Measurements from ENCODE around the gene BTRC. TPM values are rescaled to one million over a fixed set of nuclear protein-coding genes. Genes with fewer than 3 reads are reported as not detected.

Gene BTRC
- total and polyA plus RNA-seq, 12 donors: 10.0 to 35.3 (median 20.3) TPM

DNA sequence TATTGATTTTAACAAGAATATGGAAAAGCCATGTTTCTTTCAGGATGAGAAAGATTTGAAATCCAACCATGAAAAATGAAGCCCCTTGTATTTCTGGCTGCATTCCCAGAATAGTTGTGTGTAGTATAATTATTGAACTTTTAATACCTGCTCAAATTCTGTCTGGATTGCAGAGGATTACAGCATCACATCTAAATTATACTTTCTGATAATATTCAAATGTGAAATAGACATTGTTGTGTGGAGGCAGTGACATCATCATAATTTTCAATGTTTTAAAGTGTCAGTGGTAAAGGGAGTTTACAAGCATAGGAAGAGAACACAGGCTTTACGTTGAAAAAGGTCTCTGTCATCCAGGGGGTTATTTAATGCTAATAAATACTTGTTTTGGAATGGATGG is 140.7 kb downstream of the BTRC start:
- TF ChIP-seq POLR2A (IDR thresholded peaks at IDR 0.05) (no peak), CTCF (IDR thresholded peaks at IDR 0.05) (no peak)
- no peak overlapping the region for H3K27ac ChIP-seq
- intact Hi-C loops (cut with DNase I): no loop called here
- H3K36me3 ChIP-seq (replicated peaks in 1 of 2): no peaks in the 10 kb centered on the region
- WGBS, 4 donors: 85 to 96% (median 91%) methylated on average over 1 of the region's 1 CpG
- H3K4me3 ChIP-seq: no peak overlapping the region
- no peaks in the 10 kb centered on the region for H3K9me3 ChIP-seq (replicated peaks in 1 of 3)
- H3K27me3 ChIP-seq: no peaks in the 10 kb centered on the region
- no peaks in the 10 kb centered on the region for H3K4me1 ChIP-seq (replicated peaks in 1 of 2)
- no peak for DNase-seq

DNA sequence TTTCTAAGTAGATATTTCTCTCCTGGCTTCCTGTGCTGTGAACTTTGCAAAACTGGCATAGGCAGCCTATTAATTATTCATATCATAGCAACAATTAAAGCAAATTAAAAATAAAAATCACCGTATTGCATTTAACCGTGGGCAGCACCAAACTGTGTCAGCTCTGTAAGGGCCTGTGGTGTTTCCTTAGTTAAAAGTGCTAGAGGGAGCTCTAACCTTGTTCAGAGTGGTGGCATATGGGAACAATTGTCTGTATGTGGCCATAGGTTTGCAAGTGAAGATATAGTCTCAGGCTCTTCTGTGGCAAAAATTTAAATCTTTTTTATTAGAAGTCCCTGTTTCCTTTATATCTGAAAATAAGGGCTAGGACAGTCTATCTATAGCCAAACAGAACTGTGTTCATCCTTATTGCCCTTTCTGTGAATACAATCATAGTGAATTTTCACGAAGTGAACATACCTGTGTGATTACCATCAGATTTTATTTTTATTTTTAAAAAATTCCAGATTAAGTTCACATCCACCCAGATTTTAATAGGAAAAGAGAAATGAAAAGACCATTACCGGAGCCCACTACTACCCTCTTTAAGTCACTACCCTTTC is 141.5 kb downstream of the BTRC start:
- intact Hi-C loops (cut with DNase I): no loop called here
- H3K27me3 ChIP-seq: no peaks in the 10 kb centered on the region
- 60 to 73% (median 67%) methylated on average over 4 of the region's 4 CpGs for WGBS, 4 donors

GRCh38 chr10:101504438-101504837 is 150.5 kb downstream of the BTRC start:
- H3K27me3 ChIP-seq: no peaks in the 10 kb centered on the region
- H3K9me3 ChIP-seq (replicated peaks in 1 of 3): no peaks in the 10 kb centered on the region
- WGBS, 4 donors: 84 to 96% (median 92%) methylated on average over 1 to 2 of the region's 2 CpGs
- no peaks in the 10 kb centered on the region for H3K36me3 ChIP-seq (replicated peaks in 1 of 2)
- H3K27ac ChIP-seq: no peak overlapping the region
- H3K4me1 ChIP-seq (replicated peaks in 1 of 2): no peaks in the 10 kb centered on the region
- TF ChIP-seq POLR2A (IDR thresholded peaks at IDR 0.05) (no peak), CTCF (IDR thresholded peaks at IDR 0.05) (no peak)
- intact Hi-C loops (cut with DNase I): no loop called here
- no peak overlapping the region for H3K4me3 ChIP-seq
- DNase-seq: no peak

More for the DNA sequence above, 141.5 kb downstream of the BTRC start:
- Histone ChIP-seq H3K4me3 (no peak overlapping the region), H3K9me3 (replicated peaks in 1 of 3) (no peaks in the 10 kb centered on the region), H3K36me3 (replicated peaks in 1 of 2) (no peaks in the 10 kb centered on the region), H3K4me1 (replicated peaks in 1 of 2) (no peaks in the 10 kb centered on the region), H3K27ac (no peak overlapping the region)
- TF ChIP-seq CTCF (IDR thresholded peaks at IDR 0.05): no peak
- TF ChIP-seq POLR2A (IDR thresholded peaks at IDR 0.05): no peak
- no peak for DNase-seq

GRCh38 chr10:101506829-101507661 is 153.1 kb downstream of the BTRC start:
- 72 to 80% (median 78%) methylated on average over 11 of the region's 11 CpGs for WGBS, 4 donors
- H3K4me1 ChIP-seq (replicated peaks in 1 of 2): no peaks in the 10 kb centered on the region
- no peak for DNase-seq
- no peak for TF ChIP-seq CTCF (IDR thresholded peaks at IDR 0.05)
- no peak for TF ChIP-seq POLR2A (IDR thresholded peaks at IDR 0.05)
- no peak overlapping the region for H3K27ac ChIP-seq
- H3K36me3 ChIP-seq (replicated peaks in 1 of 2): no peaks in the 10 kb centered on the region
- no peaks in the 10 kb centered on the region for H3K27me3 ChIP-seq
- no peaks in the 10 kb centered on the region for H3K9me3 ChIP-seq (replicated peaks in 1 of 3)
- intact Hi-C loops (cut with DNase I): no loop called here
- no peak overlapping the region for H3K4me3 ChIP-seq
